Esophagus squamous epithelium (tissue), 5 donors: ENCODE measurements around the gene SSC4D. TPM values are rescaled to one million over a fixed set of nuclear protein-coding genes. Genes with fewer than 3 reads are reported as not detected.
"Not testable (repeated sequence)": the region's sequence is repeated elsewhere in the genome, so short reads cannot be mapped to it uniquely, and the experiment has no call there.

Source experiments
- DNase-seq: peaks from one replicate; lab custom pipeline; 2025; lab: John Stamatoyannopoulos, UW
- H3K27ac ChIP-seq, 4 donors: fragments of 200-600 bp; sonication (generic); one replicate each; pipeline ENCODE4 v1.5.1; 2016 to 2019; ENCODE audit warnings: mild to moderate bottlenecking in 1 of 4
- H3K27me3 ChIP-seq, 4 donors: fragments of 200-600 bp; sonication (generic); 1 replicate in 3 of 4; 2 replicates in 1 of 4; pipeline versions ENCODE4 v1.5.1 to v1.6.0; 2017 to 2021; ENCODE audit warnings: antibody characterized with exemption in 1 of 4
- H3K36me3 ChIP-seq, 3 donors: fragments of 200-600 bp; sonication (generic); one replicate each; pipeline ENCODE4 v1.5.1; 2016 to 2019
- H3K4me1 ChIP-seq, 3 donors: fragments of 200-600 bp; sonication (generic); one replicate each; pipeline ENCODE4 v1.5.1; 2017 to 2019
- H3K4me3 ChIP-seq, 4 donors: fragments of 200-600 bp; sonication (generic); 1 replicate in 3 of 4; 2 replicates in 1 of 4; pipeline ENCODE4 v1.5.1; 2016 to 2019; ENCODE audit warnings: mild to moderate bottlenecking in 2 of 4, moderate library complexity in 1 of 4
- H3K9me3 ChIP-seq, 3 donors: fragments of 200-600 bp; sonication (generic); one replicate each; pipeline ENCODE4 v1.5.1; 2016 to 2019
- CTCF ChIP-seq, 6 experiments: fragments of 450-650 bp in 4 of 6; fragments of 200-600 bp in 2 of 6; sonication (generic) in 2 of 6; IDR thresholded peaks; one replicate each; pipeline ENCODE4 v1.5.1; 2016 to 2019; ENCODE audit warnings: antibody characterized with exemption in 6 of 6, mild to moderate bottlenecking in 4 of 6, moderate library complexity in 4 of 6
- POLR2A ChIP-seq, 4 donors: fragments of 450-650 bp; IDR thresholded peaks; one replicate each; pipeline ENCODE4 v1.6.1; 2017; ENCODE audit warnings: antibody characterized with exemption in 4 of 4, mild to moderate bottlenecking in 4 of 4, moderate library complexity in 3 of 4
- WGBS, 2 donors: methylation state at CpG; one replicate each; pipeline ENCODE4 v1.1.5; 2018; 5-methylcytosine and 5-hydroxymethylcytosine counted together
- intact Hi-C: fragments of 100-400 bp; cut with DNase I; formaldehyde crosslinking; loops from one replicate; pipeline ENCODE4 v1.15.0; 2022
- total RNA-seq, 4 donors: library from RNA; depleted of rRNA; stranded (reverse); fragments of >200 nt; gene quantifications; one replicate each; pipeline ENCODE4 v1.1.0, GENCODE V29; 2016
- donor health status: DM: yes; HTN: yes; CAD: no.

Gene SSC4D
- total RNA-seq, 4 donors from 2014 or later: 0.48 TPM; not detected in 3

DNA sequence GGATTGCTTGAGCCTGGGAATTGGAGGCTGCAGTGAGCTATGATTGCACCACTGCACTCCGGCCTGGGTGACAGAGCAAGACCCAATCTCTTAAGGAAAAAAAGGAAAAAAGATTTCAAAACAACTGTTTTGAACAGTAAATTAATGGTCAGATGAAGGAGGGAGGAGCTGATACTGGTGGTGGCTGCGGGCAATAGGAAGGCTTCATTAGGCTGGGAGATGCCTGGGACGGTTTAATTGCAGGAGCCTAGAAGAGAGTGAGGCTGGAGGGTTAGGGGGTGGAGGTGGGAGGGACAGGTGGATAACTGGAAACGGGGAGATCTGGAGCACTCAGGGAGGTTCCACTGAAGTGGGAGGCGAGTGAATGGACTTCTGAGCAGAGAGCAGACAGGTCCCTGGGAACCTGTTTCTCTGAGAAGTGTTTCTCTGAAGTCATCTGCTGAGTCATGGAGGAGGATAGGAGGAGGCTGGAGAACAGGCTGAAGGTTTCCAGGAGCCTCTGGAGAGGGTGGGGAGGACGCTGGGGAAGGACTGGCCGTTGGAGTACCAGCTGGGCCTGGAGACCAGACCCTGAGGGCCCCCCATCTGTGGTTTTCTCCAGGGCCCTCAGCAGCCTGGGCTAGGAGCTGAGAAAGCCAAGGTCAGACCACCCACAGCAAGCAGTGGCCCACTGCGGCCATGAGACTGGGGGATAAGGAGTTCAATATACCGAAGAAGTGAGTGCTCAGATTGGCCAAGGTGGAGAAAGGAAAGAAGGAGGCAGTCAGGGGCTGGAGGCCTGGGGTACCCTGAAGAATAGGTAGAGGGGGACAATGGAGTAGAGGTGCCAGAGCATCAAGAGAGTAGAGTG lies 36.3 kb downstream of the SSC4D start:
- Histone ChIP-seq H3K27ac (peak overlapping the region; percentile 18 to 79 (median 69)), H3K27me3 (no peaks in the 10 kb centered on the region), H3K9me3 (no peaks in the 10 kb centered on the region), H3K4me3 (no peak overlapping the region), H3K36me3 (no peaks in the 10 kb centered on the region), H3K4me1 (peaks cover 0 to 19% (median 8%) of the 10 kb centered on the region in 3 donors)
- DNase-seq: no peak
- TF ChIP-seq POLR2A (IDR thresholded peaks at IDR 0.05) (no peak), CTCF (IDR thresholded peaks at IDR 0.05) (no peak)
- WGBS, 2 donors: 62 to 65% methylated on average over 9 of the region's 9 CpGs
- intact Hi-C loops: no loop called here

GRCh38 chr7:76371396-76371795 lies 38.1 kb downstream of the SSC4D start:
- DNase-seq: no peak
- intact Hi-C loops: no loop called here
- Histone ChIP-seq H3K27me3 (no peaks in the 10 kb centered on the region), H3K9me3 (no peaks in the 10 kb centered on the region), H3K36me3 (no peaks in the 10 kb centered on the region), H3K4me1 (peaks cover 0 to 21% (median 8%) of the 10 kb centered on the region in 3 donors), H3K4me3 (no peak overlapping the region), H3K27ac (no peak overlapping the region)
- 85 to 92% methylated on average over 3 of the region's 3 CpGs for WGBS, 2 donors
- TF ChIP-seq CTCF (IDR thresholded peaks at IDR 0.05) (no peak), POLR2A (IDR thresholded peaks at IDR 0.05) (no peak)

- WGBS, 2 donors: 49 to 69% methylated on average over 5 to 6 of the region's 6 CpGs
- Histone ChIP-seq H3K27ac (no peak overlapping the region), H3K4me3 (no peak overlapping the region), H3K4me1 (peaks cover 14 to 44% (median 29%) of the 10 kb centered on the region in 3 donors), H3K27me3 (no peaks in the 10 kb centered on the region), H3K9me3 (no peaks in the 10 kb centered on the region), H3K36me3 (no peaks in the 10 kb centered on the region)
- DNase-seq: no peak
- intact Hi-C loops: no loop called here
- no peak for TF ChIP-seq CTCF (IDR thresholded peaks at IDR 0.05)
- no peak for TF ChIP-seq POLR2A (IDR thresholded peaks at IDR 0.05)
These were observed 40.5 kb downstream of the SSC4D start for GRCh38 chr7:76369018-76369417.

- Histone ChIP-seq H3K9me3 (no peaks in the 10 kb centered on the region), H3K4me1 (peaks cover 16 to 45% (median 32%) of the 10 kb centered on the region in 3 donors), H3K27ac (no peak overlapping the region), H3K36me3 (no peaks in the 10 kb centered on the region), H3K4me3 (no peak overlapping the region), H3K27me3 (no peaks in the 10 kb centered on the region)
- intact Hi-C loops: no loop called here
- TF ChIP-seq POLR2A (IDR thresholded peaks at IDR 0.05) (no peak), CTCF (IDR thresholded peaks at IDR 0.05) (no peak)
- DNase-seq: no peak
- WGBS, 2 donors: 86 to 94% methylated on average over 8 of the region's 8 CpGs
These were observed 41.3 kb downstream of the SSC4D start for GRCh38 chr7:76368190-76368589.

DNA sequence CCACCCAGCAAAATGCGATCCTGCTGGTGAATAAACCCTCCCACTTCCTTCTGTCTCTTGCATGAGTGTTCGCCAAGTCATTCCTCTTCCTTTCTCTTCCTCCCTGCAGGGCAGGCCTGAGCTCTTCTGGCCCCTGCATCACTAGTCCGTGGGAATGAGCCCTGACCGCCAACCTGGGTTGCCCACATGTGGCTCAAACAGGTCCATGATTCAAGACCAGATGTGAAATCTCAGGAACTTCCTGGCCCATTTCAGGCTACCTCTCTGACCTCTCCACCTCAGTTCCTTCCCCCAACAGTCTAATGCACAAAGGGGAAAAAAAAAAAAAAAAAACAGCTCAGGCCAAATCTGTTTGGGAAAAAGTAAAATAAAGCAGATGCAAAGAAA lies 45.3 kb downstream of the SSC4D start:
- no peak for DNase-seq
- H3K27me3 ChIP-seq: no peaks in the 10 kb centered on the region
- H3K27ac ChIP-seq: peak overlapping the region; percentile 88 to 95 (median 88)
- H3K36me3 ChIP-seq: no peaks in the 10 kb centered on the region
- intact Hi-C loops: no loop called here
- H3K4me1 ChIP-seq: peaks cover 24 to 49% (median 34%) of the 10 kb centered on the region in 3 donors
- WGBS, 2 donors: 0 to 22% methylated on average over 3 to 4 of the region's 4 CpGs
- TF ChIP-seq CTCF (IDR thresholded peaks at IDR 0.05): no peak
- TF ChIP-seq POLR2A (IDR thresholded peaks at IDR 0.05): no peak
- no peaks in the 10 kb centered on the region for H3K9me3 ChIP-seq
- peak overlapping the region in 2 of 4 donors; percentile 26 to 38 for H3K4me3 ChIP-seq

DNA sequence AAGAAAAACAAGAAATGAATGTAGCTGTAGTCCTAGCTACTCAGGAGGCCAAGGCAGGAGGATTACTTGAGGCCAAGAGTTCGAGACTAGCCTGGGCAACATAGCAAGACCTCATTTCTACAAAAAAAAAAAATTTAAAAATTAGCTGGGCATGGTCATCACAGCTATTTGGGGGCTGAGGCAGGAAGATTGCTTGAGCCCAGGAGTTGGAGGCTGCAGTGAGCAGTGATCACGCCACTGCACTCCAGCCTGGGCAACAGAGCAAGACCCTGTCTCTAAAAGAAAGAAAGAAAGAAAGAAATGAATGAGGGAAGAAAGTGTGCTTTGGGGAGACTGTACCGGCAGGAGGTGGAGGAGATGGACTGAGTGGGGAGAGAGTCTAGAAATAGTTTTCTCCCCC lies 45.7 kb downstream of the SSC4D start:
- DNase-seq, H3K36me3 ChIP-seq, intact Hi-C loops, H3K9me3 ChIP-seq, H3K27me3 ChIP-seq: not testable (repeated sequence)
- peak overlapping the region; percentile 88 to 95 (median 88) for H3K27ac ChIP-seq
- 60 to 71% methylated on average over 3 of the region's 3 CpGs for WGBS, 2 donors
- H3K4me3 ChIP-seq: peak overlapping the region in 1 of 4 donors; percentile 38
- peaks cover 24 to 45% (median 34%) of the 10 kb centered on the region in 3 donors for H3K4me1 ChIP-seq
